Left lung (tissue), 10 donors: ENCODE data around the gene CACNA1H. TPM values are rescaled to one million over a fixed set of nuclear protein-coding genes. Genes with fewer than 3 reads are reported as not detected.

Experiments used
- ATAC-seq: fragments of 200-7000 bp; cut with Tn5 transposase; one replicate; pipeline ENCODE4 v1.9.1; 2020; ENCODE audit warnings: moderate library complexity
- DNase-seq, 4 donors: peaks; one replicate each; pipeline ENCODE4 v3.0.0-alpha.2; 2013 to 2020
- H3K27ac ChIP-seq, 2 donors: fragments of 200-600 bp; sonication (generic) in 1 of 2; one replicate each; pipeline versions ENCODE4 v1.5.0 to v1.8.0; 2020 to 2021
- H3K27me3 ChIP-seq, 2 donors: fragments of 200-600 bp; sonication (generic) in 1 of 2; one replicate each; pipeline versions ENCODE4 v1.5.0 to v1.8.0; 2020 to 2021
- H3K36me3 ChIP-seq, 2 donors: fragments of 200-600 bp; sonication (generic) in 1 of 2; one replicate each; pipeline versions ENCODE4 v1.5.0 to v1.8.0; 2020 to 2021
- H3K4me1 ChIP-seq, 2 donors: fragments of 200-600 bp; one replicate each; pipeline ENCODE4 v1.8.0; 2021
- H3K4me3 ChIP-seq, 2 donors: fragments of 200-600 bp; sonication (generic) in 1 of 2; one replicate each; pipeline versions ENCODE4 v1.5.0 to v1.8.0; 2020 to 2021; ENCODE audit warnings: mild to moderate bottlenecking in 1 of 2
- H3K9me3 ChIP-seq, 2 donors: fragments of 200-600 bp; sonication (generic) in 1 of 2; one replicate each; pipeline versions ENCODE4 v1.5.0 to v1.8.0; 2020 to 2021
- CTCF ChIP-seq, 2 donors: fragments of 200-600 bp; sonication (generic) in 1 of 2; IDR thresholded peaks; one replicate each; pipeline versions ENCODE4 v1.5.0 to v1.8.0; 2021; ENCODE audit warnings: antibody characterized with exemption in 2 of 2
- intact Hi-C, 2 donors: fragments of 100-400 bp; cut with DNase I; formaldehyde crosslinking; loops; one replicate each; pipeline versions ENCODE4 v1.11.2 to v1.14.2; 2022
- polyA plus RNA-seq, 6 donors: library from polyadenylated mRNA; unstranded; fragments of 120-200 nt; gene quantifications; one replicate each; pipeline ENCODE4 v1.2.1, GENCODE V29; 2013; ENCODE audit not compliant: insufficient read length in 6 of 6
- total RNA-seq, 2 donors: library from RNA; stranded (reverse); fragmentation: NEBNext Ultra II Directional; extraction: Animal tissue kit (Norgen Biotek cat#: 25700); gene quantifications; one replicate each; pipeline ENCODE4 v1.2.1, GENCODE V29; 2021
- donor health status: DM: no; HTN: yes; CAD: no.
- donor health status: DM: no; HTN: no; CAD: no.

CACNA1H gene
- total and polyA plus RNA-seq, 8 donors, result 3.4 to 14.0 (median 7.1) TPM

- H3K4me1 ChIP-seq, result no peaks in the 10 kb centered on the region
- H3K27me3 ChIP-seq, result peaks cover 0 to 95% of the 10 kb centered on the region in 2 donors
- ATAC-seq (no peak), DNase-seq (no peak)
- intact Hi-C loops, result no loop called here
- H3K36me3 ChIP-seq, result no peaks in the 10 kb centered on the region
- no peak for TF ChIP-seq CTCF (IDR thresholded peaks at IDR 0.05)
- no peak overlapping the region for H3K4me3 ChIP-seq
- no peak overlapping the region for H3K27ac ChIP-seq
- H3K9me3 ChIP-seq, result no peaks in the 10 kb centered on the region
These were observed 39.4 kb upstream of the CACNA1H start for GRCh38 chr16:1113489-1113888.

- no peak for TF ChIP-seq CTCF (IDR thresholded peaks at IDR 0.05)
- Histone ChIP-seq H3K27me3 (peaks cover 0 to 95% of the 10 kb centered on the region in 2 donors), H3K4me3 (no peak overlapping the region), H3K27ac (no peak overlapping the region), H3K36me3 (no peaks in the 10 kb centered on the region), H3K4me1 (no peaks in the 10 kb centered on the region), H3K9me3 (no peaks in the 10 kb centered on the region)
- ATAC-seq (no peak), DNase-seq (no peak)
- intact Hi-C loops, result no loop called here
These were observed 38.9 kb upstream of the CACNA1H start for GRCh38 chr16:1113889-1114526.

GRCh38 chr16:1116693-1117077, 36.2 kb upstream of the CACNA1H start:
- Histone ChIP-seq H3K27me3 (peaks cover 0 to 96% of the 10 kb centered on the region in 2 donors), H3K36me3 (no peaks in the 10 kb centered on the region), H3K27ac (no peak overlapping the region), H3K9me3 (no peaks in the 10 kb centered on the region), H3K4me3 (no peak overlapping the region), H3K4me1 (no peaks in the 10 kb centered on the region)
- intact Hi-C loops, result no loop called here
- TF ChIP-seq CTCF (IDR thresholded peaks at IDR 0.05), result no peak
- ATAC-seq (no peak), DNase-seq (no peak)

GRCh38 chr16:1117176-1117900, 35.6 kb upstream of the CACNA1H start:
- TF ChIP-seq CTCF (IDR thresholded peaks at IDR 0.05), result no peak
- Histone ChIP-seq H3K36me3 (no peaks in the 10 kb centered on the region), H3K9me3 (no peaks in the 10 kb centered on the region), H3K4me3 (no peak overlapping the region), H3K4me1 (no peaks in the 10 kb centered on the region), H3K27me3 (peaks cover 0 to 96% of the 10 kb centered on the region in 2 donors), H3K27ac (no peak overlapping the region)
- ATAC-seq, result no peak
- DNase-seq, result no peak
- intact Hi-C loops, result no loop called here

- no peak for TF ChIP-seq CTCF (IDR thresholded peaks at IDR 0.05)
- Histone ChIP-seq H3K27me3 (peaks cover 0 to 95% of the 10 kb centered on the region in 2 donors), H3K4me1 (no peaks in the 10 kb centered on the region), H3K36me3 (no peaks in the 10 kb centered on the region), H3K9me3 (no peaks in the 10 kb centered on the region), H3K4me3 (no peak overlapping the region), H3K27ac (no peak overlapping the region)
- no peak for ATAC-seq
- intact Hi-C loops, result no loop called here
- DNase-seq, result no peak
These were observed 35.0 kb upstream of the CACNA1H start for GRCh38 chr16:1117926-1118325.
